Neutrophil (primary cell): ENCODE measurements around the gene STBD1.

Source experiments
- H3K27ac ChIP-seq: fragments of 200-600 bp; sonication (generic); 2 replicates; pipeline ENCODE4 v1.5.1; 2016; ENCODE audit warnings: mild to moderate bottlenecking, moderate library complexity
- H3K27me3 ChIP-seq: fragments of 200-600 bp; sonication (generic); 2 replicates; pipeline ENCODE4 v1.6.0; 2016; ENCODE audit warnings: mild to moderate bottlenecking
- H3K36me3 ChIP-seq: fragments of 200-600 bp; sonication (generic); 2 replicates; pipeline ENCODE4 v1.5.1; 2017
- H3K4me1 ChIP-seq, 2 experiments: fragments of 200-600 bp in 1 of 2; sonication (generic) in 1 of 2; 1 replicate in 1 of 2; 2 replicates in 1 of 2; pipeline versions ENCODE4 v1.5.1 to v1.6.1; 2013 to 2016; ENCODE audit warnings: low read depth in 1 of 2, low read length in 1 of 2, mild to moderate bottlenecking in 1 of 2, moderate library complexity in 1 of 2; ENCODE audit not compliant: control insufficient read depth in 1 of 2, insufficient read depth in 1 of 2
- H3K4me3 ChIP-seq, 2 experiments: fragments of 200-600 bp in 1 of 2; sonication (generic) in 1 of 2; 1 replicate in 1 of 2; 2 replicates in 1 of 2; pipeline ENCODE4 v1.5.1; 2013 to 2016; ENCODE audit warnings: low read depth in 1 of 2, low read length in 1 of 2, mild to moderate bottlenecking in 1 of 2, moderate library complexity in 1 of 2
- H3K9me3 ChIP-seq: fragments of 200-600 bp; sonication (generic); 2 replicates; pipeline ENCODE4 v1.5.1; 2016
- TF ChIP-seq, protein P1 (sequence below): fragments of 200-600 bp; sonication (generic); IDR thresholded peaks from 2 replicates; pipeline ENCODE4 v1.5.1; 2016; ENCODE audit warnings: antibody characterized with exemption

Gene STBD1

DNA sequence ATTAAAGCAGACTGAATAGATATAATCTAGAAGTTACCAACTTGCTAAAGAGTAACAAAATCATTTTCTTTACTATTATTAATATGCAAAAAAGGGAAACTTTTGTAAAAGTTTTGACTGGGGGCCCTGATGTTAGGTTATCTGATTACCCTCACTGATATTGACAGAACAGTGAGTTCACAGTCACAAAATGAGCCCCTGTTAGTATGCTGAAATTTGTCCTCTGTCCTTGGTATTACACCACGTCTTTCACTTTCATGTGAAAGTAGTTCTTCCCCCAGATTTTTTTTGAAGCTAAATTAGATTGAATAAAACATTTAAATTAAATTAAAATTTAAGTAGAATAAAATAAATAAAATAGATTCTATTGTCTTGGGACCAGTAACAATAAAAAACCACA lies 5.9 kb downstream of the STBD1 start:
- no peak overlapping the region for H3K4me3 ChIP-seq
- H3K4me1 ChIP-seq: peaks cover 43 to 47% of the 10 kb centered on the region in 2 experiments
- no peaks in the 10 kb centered on the region for H3K9me3 ChIP-seq
- H3K27ac ChIP-seq: no peak overlapping the region
- no peaks in the 10 kb centered on the region for H3K27me3 ChIP-seq
- peaks cover 16% of the 10 kb centered on the region for H3K36me3 ChIP-seq
- TF ChIP-seq, protein P1, sequence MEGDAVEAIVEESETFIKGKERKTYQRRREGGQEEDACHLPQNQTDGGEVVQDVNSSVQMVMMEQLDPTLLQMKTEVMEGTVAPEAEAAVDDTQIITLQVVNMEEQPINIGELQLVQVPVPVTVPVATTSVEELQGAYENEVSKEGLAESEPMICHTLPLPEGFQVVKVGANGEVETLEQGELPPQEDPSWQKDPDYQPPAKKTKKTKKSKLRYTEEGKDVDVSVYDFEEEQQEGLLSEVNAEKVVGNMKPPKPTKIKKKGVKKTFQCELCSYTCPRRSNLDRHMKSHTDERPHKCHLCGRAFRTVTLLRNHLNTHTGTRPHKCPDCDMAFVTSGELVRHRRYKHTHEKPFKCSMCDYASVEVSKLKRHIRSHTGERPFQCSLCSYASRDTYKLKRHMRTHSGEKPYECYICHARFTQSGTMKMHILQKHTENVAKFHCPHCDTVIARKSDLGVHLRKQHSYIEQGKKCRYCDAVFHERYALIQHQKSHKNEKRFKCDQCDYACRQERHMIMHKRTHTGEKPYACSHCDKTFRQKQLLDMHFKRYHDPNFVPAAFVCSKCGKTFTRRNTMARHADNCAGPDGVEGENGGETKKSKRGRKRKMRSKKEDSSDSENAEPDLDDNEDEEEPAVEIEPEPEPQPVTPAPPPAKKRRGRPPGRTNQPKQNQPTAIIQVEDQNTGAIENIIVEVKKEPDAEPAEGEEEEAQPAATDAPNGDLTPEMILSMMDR: no peak

DNA sequence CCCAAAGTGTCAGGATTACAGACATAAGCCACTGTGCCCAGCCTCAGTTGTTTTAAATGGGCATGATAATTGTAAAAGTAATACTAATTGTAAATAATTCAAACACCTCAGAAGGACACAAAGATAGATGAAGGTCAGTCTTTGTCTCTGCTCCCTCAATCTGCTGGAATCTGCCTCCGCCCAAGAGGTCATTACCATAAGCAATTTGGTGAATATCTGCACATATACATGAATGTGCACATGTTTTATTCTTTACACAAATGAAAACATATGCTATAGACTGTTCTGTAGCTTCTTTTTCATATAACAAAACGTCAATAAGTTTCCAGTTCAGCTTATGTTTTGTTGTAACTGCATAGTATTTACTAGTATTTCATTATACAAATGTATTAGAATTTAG lies 7.0 kb downstream of the STBD1 start:
- peaks cover 16% of the 10 kb centered on the region for H3K36me3 ChIP-seq
- no peak overlapping the region for H3K27ac ChIP-seq
- H3K27me3 ChIP-seq: no peaks in the 10 kb centered on the region
- H3K9me3 ChIP-seq: no peaks in the 10 kb centered on the region
- no peak overlapping the region for H3K4me3 ChIP-seq
- H3K4me1 ChIP-seq: peaks cover 32 to 36% of the 10 kb centered on the region in 2 experiments
- TF ChIP-seq, protein P1: no peak

DNA sequence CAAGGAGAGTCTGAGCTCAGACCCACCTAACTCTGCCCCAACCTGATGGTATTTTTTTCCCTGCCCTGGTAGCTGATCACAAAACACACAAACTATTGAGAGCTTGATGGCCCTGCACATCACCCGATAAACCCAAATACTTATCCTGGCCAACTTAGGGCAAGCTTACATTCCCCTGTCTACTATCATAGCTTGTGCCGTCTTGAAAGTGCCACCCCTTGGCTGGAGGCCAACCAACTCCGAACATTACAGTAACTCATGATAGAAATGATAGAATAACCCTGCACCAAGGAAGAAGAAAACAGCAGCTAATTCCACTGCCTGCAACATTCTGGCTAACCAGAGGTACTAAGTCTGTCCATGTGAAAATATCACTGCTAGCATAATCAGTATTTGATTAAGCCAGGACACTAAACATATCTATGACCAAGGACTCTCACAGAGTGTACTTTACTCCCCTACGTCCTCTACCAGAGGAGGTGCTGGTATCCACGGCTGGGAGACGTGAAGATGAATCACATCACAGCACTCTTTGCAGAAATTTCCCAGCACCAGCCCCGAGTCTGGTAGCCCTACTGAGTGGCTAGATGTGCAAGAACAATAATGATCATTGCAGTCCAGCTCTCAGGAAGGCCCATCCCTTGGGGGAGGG lies 8.9 kb downstream of the STBD1 start:
- Histone ChIP-seq H3K36me3 (peaks cover 6% of the 10 kb centered on the region), H3K27me3 (no peaks in the 10 kb centered on the region), H3K4me3 (no peak overlapping the region), H3K27ac (no peak overlapping the region), H3K4me1 (peaks cover 15 to 18% of the 10 kb centered on the region in 2 experiments), H3K9me3 (no peaks in the 10 kb centered on the region)
- TF ChIP-seq, protein P1: no peak

DNA sequence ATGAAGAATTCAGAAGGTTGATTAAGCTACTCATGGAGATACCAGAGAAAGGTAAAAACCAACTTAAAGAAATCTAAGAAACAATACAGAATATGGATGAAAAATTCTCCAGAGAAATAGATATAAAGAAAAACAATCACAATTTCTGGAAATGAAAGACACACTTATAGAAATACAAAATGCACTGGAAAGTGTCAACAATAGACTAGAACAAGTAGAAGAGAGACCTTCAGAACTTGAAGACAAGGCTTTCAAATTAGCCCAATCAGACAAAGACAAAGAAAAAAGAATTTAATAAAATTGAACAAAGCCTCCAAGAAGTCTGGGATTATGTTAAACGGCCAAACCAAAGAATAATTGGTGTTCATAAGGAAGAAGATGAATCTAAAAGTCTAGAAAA lies 9.6 kb downstream of the STBD1 start:
- Histone ChIP-seq H3K9me3 (no peaks in the 10 kb centered on the region), H3K4me1 (peaks cover 10 to 13% of the 10 kb centered on the region in 2 experiments), H3K36me3 (no peaks in the 10 kb centered on the region), H3K4me3 (no peak overlapping the region), H3K27me3 (no peaks in the 10 kb centered on the region), H3K27ac (no peak overlapping the region)
- TF ChIP-seq, protein P1: no peak

DNA sequence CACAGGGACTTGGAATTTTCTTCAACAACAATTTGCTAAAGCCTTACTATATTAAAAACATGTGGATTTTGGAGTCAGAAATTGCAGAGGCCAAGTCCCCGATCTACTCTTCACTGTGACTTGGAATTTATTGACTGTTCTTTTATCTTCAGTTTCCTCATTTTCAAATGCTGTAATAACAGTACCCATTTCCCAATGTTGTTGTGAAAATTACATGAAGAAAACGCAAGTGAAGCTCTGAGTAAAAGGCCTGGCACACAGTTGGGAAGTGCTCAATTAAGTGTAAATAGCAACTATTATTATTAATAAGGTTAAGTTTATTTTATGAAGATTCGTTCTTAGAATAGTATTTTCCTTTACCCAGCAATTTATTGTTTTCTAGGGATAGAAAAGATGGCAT lies 15.7 kb downstream of the STBD1 start:
- Histone ChIP-seq H3K9me3 (peaks cover 10% of the 10 kb centered on the region), H3K27ac (peak overlapping the region; percentile 75), H3K4me3 (no peak overlapping the region), H3K4me1 (peaks cover 35 to 46% of the 10 kb centered on the region in 2 experiments), H3K36me3 (no peaks in the 10 kb centered on the region), H3K27me3 (no peaks in the 10 kb centered on the region)
- TF ChIP-seq, protein P1: no peak
